Measurements from ENCODE around the gene AKT1S1. TPM values are rescaled to one million over a fixed set of nuclear protein-coding genes. Genes with fewer than 3 reads are reported as not detected.
"Not testable (repeated sequence)": the region's sequence is repeated elsewhere in the genome, so short reads cannot be mapped to it uniquely, and the experiment has no call there.

AKT1S1 gene
- total RNA-seq, 1 experiment from 2014 or later: 42.3 TPM

DNA sequence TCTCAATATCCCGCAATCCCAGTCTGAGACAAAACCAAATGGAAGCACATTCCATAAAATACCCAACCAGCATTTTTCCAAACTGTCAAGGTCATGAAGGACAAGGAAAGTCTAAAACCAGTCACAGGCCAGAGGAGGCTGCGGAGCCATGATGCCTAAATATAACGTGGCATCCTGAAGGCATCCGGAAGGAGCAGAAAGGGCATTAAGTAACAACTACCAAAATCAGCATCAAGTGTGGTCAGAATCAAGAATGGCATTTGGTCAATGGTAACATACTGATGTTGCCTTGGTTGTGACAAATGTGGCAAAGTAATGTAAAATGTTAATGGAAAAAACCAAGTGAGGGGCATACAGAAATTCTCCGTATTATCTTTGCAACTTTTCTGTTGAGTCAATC lies 48.3 kb upstream of the AKT1S1 start:
- Histone ChIP-seq H3K36me3 (ENCODE audit: low read depth, low read length) (peaks cover 60% of the 10 kb centered on the region), H3K79me2 (ENCODE audit: low read length) (peaks cover 97% of the 10 kb centered on the region), H3K9me2 (replicated peaks; ENCODE audit: low read length) (no peaks in the 10 kb centered on the region), H3K4me3 (ENCODE audit: low read length) (no peak overlapping the region), H3K27me3 (ENCODE audit: low read length) (no peaks in the 10 kb centered on the region), H3K27ac (ENCODE audit: low read length) (no peak overlapping the region), H2AFZ (ENCODE audit: low read length) (no peak overlapping the region), H3K4me2 (ENCODE audit: low read length) (peak overlapping the region; percentile 15; the same call in 1 of the 2 replicates), H3F3A (ENCODE audit: low read length, unreplicated experiment) (peaks cover 4% of the 10 kb centered on the region), H3K9ac (ENCODE audit: low read length) (no peak overlapping the region), H3K9me3 (ENCODE audit: low read length) (no peaks in the 10 kb centered on the region), H4K20me1 (ENCODE audit: low read length) (peaks cover 57% of the 10 kb centered on the region), H3K4me1 (ENCODE audit: insufficient read depth, low read length) (peaks cover 41% of the 10 kb centered on the region)
- no peak for DNase-seq
- POLR2A ChIA-PET (ENCODE audit: unreplicated experiment): no interaction called here
- ATAC-seq: no peak
- BruUV-seq (replicated peaks): no TSS peak
- intact Hi-C loops (cut with micrococcal nuclease): no loop called here
- CTCF ChIA-PET: no interaction called here
- TF ChIP-seq EZH2phosphoT487 (IDR thresholded peaks at IDR 0.05; ENCODE audit: borderline replicate concordance, low read length) (no peak), CTCF (conservative IDR thresholded peaks at IDR 0.05; ENCODE audit: low read depth, low read length) (no peak), EZH2 (IDR thresholded peaks at IDR 0.05; ENCODE audit: low read length, unreplicated experiment) (no peak)

- H3F3A ChIP-seq (ENCODE audit: low read length, unreplicated experiment); BruUV-seq (replicated peaks); H3K9me2 ChIP-seq (replicated peaks; ENCODE audit: low read length); H3K9me3 ChIP-seq (ENCODE audit: low read length); H2AFZ ChIP-seq (ENCODE audit: low read length); POLR2A ChIA-PET (ENCODE audit: unreplicated experiment); CTCF ChIA-PET; H3K9ac ChIP-seq (ENCODE audit: low read length); intact Hi-C loops (cut with micrococcal nuclease); DNase-seq; H3K27ac ChIP-seq (ENCODE audit: low read length); H3K4me2 ChIP-seq (ENCODE audit: low read length); H3K4me3 ChIP-seq (ENCODE audit: low read length); H3K27me3 ChIP-seq (ENCODE audit: low read length); ATAC-seq: not testable (repeated sequence)
- Histone ChIP-seq H4K20me1 (ENCODE audit: low read length) (peaks cover 61% of the 10 kb centered on the region), H3K36me3 (ENCODE audit: low read depth, low read length) (peaks cover 62% of the 10 kb centered on the region), H3K4me1 (ENCODE audit: insufficient read depth, low read length) (peaks cover 35% of the 10 kb centered on the region), H3K79me2 (ENCODE audit: low read length) (peaks cover 99% of the 10 kb centered on the region)
These were observed 47.7 kb upstream of the AKT1S1 start for GRCh38 chr19:49924881-49925210.

- Histone ChIP-seq H2AFZ (ENCODE audit: low read length) (no peak overlapping the region), H3K27me3 (ENCODE audit: low read length) (no peaks in the 10 kb centered on the region), H3K36me3 (ENCODE audit: low read depth, low read length) (peaks cover 66% of the 10 kb centered on the region), H3K9me3 (ENCODE audit: low read length) (no peaks in the 10 kb centered on the region), H3K4me2 (ENCODE audit: low read length) (no peak overlapping the region), H3K4me3 (ENCODE audit: low read length) (no peak overlapping the region), H3F3A (ENCODE audit: low read length, unreplicated experiment) (peaks cover 4% of the 10 kb centered on the region), H3K27ac (ENCODE audit: low read length) (no peak overlapping the region), H4K20me1 (ENCODE audit: low read length) (peaks cover 65% of the 10 kb centered on the region), H3K9me2 (replicated peaks; ENCODE audit: low read length) (no peaks in the 10 kb centered on the region), H3K9ac (ENCODE audit: low read length) (no peak overlapping the region), H3K4me1 (ENCODE audit: insufficient read depth, low read length) (peaks cover 31% of the 10 kb centered on the region), H3K79me2 (ENCODE audit: low read length) (peaks cover 100% of the 10 kb centered on the region)
- intact Hi-C loops (cut with micrococcal nuclease): no loop called here
- ChIA-PET CTCF (no interaction called here), POLR2A (ENCODE audit: unreplicated experiment) (no interaction called here)
- BruUV-seq (replicated peaks): no TSS peak
- DNase-seq: no peak
- TF ChIP-seq EZH2phosphoT487 (IDR thresholded peaks at IDR 0.05; ENCODE audit: borderline replicate concordance, low read length) (no peak), EZH2 (IDR thresholded peaks at IDR 0.05; ENCODE audit: low read length, unreplicated experiment) (no peak), CTCF (conservative IDR thresholded peaks at IDR 0.05; ENCODE audit: low read depth, low read length) (no peak)
- no peak for ATAC-seq
These were observed 47.1 kb upstream of the AKT1S1 start for GRCh38 chr19:49924004-49924880.

Data from PC-3 (cell line).